Cerebellar cortex (tissue), 1 donor: ENCODE measurements around the gene DHX8.
A peak's percentile ranks its signal among the peaks of the same experiment; 100 is the strongest.

ENCODE experiments used
- DNase-seq: peaks from one replicate; pipeline ENCODE4 v3.0.0-alpha.2; 2015; ENCODE audit warnings: low spot score

The DHX8 gene

GRCh38 chr17:43526886-43527648 lies 43.3 kb downstream of the DHX8 start:
- DNase-seq, result no peak

- no peak for DNase-seq
Observed at GRCh38 chr17:43528319-43528987, 44.7 kb downstream of the DHX8 start.

GRCh38 chr17:43528988-43529814 lies 45.4 kb downstream of the DHX8 start:
- DNase-seq, result no peak

DNA sequence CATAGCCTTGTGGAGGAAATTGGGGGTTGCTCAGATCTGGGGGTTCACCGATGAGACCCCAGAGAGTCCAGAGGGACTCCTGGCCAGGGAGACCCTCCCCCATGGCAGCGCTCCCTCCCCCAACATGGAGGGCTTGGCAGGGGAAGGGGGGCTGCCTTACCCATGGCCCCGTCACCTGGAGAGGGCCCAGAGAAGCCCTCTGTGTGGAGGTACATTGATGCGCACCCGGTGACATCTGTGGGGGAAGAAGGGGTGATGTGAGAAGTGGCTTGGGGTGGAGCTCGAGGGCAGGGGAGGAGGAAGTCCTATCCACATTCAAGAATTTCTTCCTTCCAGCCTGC lies 46.1 kb downstream of the DHX8 start:
- no peak for DNase-seq

GRCh38 chr17:43530288-43531081 lies 46.7 kb downstream of the DHX8 start:
- peak; percentile 35 for DNase-seq

GRCh38 chr17:43531082-43531378 lies 47.3 kb downstream of the DHX8 start:
- DNase-seq, result no peak

DNA sequence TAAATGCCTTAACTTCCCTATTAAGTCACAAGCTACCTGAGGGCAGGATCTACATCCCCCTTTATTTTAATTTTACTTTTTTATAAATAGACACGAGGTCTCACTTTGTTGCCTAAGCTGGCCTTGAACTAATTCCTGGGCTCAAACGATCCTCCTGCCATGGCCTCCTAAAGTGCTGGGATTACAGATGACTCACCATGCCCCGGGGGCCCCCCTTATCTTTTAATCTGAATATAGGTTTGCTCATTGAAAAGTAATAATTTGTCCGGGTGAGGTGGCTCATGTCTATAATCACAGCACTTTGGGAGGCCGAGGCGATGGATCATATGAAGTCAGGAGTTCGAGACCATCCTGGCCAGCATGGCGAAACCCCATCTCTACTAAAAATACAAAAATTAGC lies 48.2 kb downstream of the DHX8 start:
- no peak for DNase-seq

GRCh38 chr17:43532581-43532980 lies 48.8 kb downstream of the DHX8 start:
- DNase-seq, result no peak

DNA sequence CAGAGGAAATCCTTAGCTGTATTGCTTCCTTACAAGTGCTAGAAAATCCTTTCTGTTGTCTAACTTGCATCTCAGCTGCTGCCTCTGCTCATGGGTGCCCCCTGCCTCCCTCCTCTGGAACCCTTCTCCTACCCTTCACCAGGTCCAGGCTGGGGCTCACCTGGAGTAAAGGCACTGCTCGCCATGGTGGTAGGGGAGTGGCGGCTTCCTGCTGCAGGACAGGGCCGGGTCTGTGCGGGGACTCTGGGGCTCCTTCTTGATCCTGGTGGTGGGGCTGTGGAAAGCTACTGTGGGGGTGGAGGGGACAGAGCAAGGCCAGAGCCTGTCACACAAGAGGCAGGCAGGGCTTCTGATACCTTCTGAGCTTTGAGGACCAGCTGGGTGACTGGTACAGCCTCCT lies 49.9 kb downstream of the DHX8 start:
- DNase-seq, result no peak

- DNase-seq, result no peak
Observed at GRCh38 chr17:43534909-43535308, 51.1 kb downstream of the DHX8 start.

DNA sequence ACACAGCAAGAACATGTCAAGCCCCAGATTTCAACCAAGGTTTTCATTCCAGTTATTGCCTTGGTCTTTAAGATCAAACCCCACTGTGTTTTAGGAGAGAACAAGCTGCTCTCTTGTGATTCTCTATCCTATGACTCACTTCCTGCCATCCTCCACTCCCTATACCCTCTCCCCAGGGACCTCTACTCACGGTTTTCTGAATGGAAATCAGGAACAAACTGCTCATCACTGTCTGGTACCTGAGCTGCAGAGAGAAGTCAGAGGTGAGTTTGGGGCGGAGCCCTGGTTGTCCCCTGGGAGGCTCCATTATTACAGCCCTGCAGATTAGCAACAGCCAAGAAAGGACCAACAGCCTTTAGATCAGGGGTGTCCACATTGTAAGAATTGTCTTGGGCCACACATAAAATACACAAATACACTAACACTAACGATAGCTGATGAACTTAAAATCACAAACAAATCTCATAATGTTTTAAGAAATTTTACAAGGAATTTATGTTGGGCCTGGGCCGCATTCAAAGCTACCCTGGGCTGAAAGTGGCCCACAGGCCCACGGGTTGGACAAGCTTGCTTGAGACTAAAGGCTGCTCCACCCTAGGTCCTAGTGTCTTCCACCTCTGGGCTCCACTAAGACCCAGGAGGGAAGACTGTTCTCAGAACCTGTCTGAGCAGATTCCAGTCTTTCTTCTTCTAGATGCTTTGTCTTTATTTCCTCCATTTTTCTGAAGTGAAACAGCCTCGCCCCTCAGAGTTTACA lies 52.6 kb downstream of the DHX8 start:
- no peak for DNase-seq

DNA sequence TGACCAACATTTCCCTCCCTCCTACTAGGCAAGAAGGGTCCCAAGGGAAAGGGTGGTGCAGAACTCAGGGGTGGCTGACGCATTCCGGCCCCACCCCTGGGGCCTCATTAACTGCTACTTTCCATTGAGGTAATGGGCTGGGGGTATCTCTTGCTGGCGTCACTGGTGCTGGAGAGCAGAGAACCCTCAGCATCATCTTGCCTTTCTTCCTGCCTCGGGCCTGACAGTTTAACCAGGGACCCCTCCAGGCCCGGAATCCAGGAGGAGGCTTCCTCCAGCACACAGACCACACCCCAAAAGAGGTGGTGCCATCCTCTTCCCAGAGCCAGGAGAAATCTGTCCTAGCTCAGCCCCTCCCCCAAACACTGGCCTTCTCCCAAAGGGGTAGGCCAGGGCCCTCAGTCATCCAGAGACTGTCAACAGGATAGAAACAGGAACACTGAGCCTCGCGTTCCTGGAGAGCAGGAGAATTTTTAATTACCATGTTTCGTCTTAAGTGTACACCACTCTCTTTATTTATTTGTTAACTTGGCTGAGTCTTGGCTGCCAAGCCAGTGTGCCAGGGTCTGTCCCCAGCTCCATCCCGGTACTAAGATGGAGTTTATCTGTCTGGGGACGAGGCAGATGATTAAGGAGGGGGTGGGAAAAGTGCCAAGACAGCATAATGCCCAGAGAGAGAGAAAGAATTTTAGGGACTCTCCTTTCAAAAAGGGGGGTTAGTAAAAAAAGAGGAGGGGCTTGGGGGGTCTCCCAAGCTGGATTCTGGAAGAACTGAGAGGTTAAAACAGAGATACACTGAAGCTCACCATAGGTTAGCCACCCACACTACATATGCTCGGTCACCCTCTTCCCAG lies 57.3 kb downstream of the DHX8 start:
- no peak for DNase-seq

- no peak for DNase-seq
Observed at GRCh38 chr17:43542859-43543258, 59.1 kb downstream of the DHX8 start.

- no peak for DNase-seq
Observed at GRCh38 chr17:43543300-43543699, 59.5 kb downstream of the DHX8 start.

- DNase-seq, result no peak
Observed at GRCh38 chr17:43543771-43544575, 60.2 kb downstream of the DHX8 start.

GRCh38 chr17:43545383-43545632 lies 61.5 kb downstream of the DHX8 start:
- no peak for DNase-seq

GRCh38 chr17:43546319-43547188 lies 62.8 kb downstream of the DHX8 start, which contains the start of gene ETV4:
ETV4 (minus strand) TSS chr17:43546340; CDS start chr17:43545617, 723 bp downstream.
- peak; percentile 90 for DNase-seq

GRCh38 chr17:43547189-43547550 lies 63.4 kb downstream of the DHX8 start:
- no peak for DNase-seq

DNA sequence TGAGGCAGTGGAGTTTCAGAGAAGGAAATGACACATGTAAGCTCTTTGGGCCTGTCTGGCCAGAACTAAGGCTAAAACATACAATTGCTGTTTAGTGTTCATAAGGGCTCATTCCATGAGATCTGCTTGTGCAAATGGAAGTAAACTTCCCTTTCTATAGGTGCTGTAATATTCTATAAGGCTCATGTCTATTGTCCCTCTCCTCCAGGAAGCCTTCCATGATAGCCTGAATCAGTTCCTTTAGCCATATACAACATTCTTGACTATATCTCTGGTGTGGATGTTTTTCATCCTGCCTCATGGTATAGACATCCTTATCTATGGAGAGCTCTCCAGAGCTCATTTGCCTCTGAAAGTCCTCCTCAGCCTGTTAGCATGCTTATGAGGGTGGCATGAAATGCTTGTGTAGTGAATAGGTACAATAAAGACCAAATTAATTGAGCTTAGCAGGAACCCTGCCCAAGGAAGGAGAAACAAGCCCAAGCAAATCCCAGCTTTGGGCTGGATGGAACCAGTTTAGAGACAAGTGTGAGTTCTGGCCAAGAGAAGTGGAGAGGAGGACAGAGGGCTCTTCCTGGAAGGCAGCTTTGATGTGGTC lies 64.0 kb downstream of the DHX8 start:
- no peak for DNase-seq
